Left ventricle myocardium inferior (tissue), 1 donor: ENCODE data around the gene RPS3. TPM values are rescaled to one million over a fixed set of nuclear protein-coding genes. Genes with fewer than 3 reads are reported as not detected.
"Not testable (repeated sequence)": the region's sequence is repeated elsewhere in the genome, so short reads cannot be mapped to it uniquely, and the experiment has no call there.

Experiments
- DNase-seq: peaks from one replicate; pipeline ENCODE4 v3.0.0-alpha.2; 2020
- H3K27ac ChIP-seq: fragments of 200-600 bp; replicated peaks from 2 replicates; pipeline ENCODE4 v1.8.0; 2021
- H3K27me3 ChIP-seq: fragments of 200-600 bp; 2 replicates; pipeline ENCODE4 v1.8.0; 2021; ENCODE audit warnings: low read depth
- H3K36me3 ChIP-seq: fragments of 200-600 bp; 2 replicates; pipeline ENCODE4 v1.8.0; 2021
- H3K4me1 ChIP-seq: fragments of 200-600 bp; 2 replicates; pipeline ENCODE4 v1.8.0; 2021
- H3K4me3 ChIP-seq: fragments of 200-600 bp; 2 replicates; pipeline ENCODE4 v1.8.0; 2021; ENCODE audit warnings: mild to moderate bottlenecking, moderate library complexity
- H3K9me3 ChIP-seq: fragments of 200-600 bp; replicated peaks from 2 replicates; pipeline ENCODE4 v1.8.0; 2021
- CTCF ChIP-seq: fragments of 200-600 bp; IDR thresholded peaks from 2 replicates; pipeline ENCODE4 v1.8.0; 2021; ENCODE audit warnings: antibody characterized with exemption, mild to moderate bottlenecking, borderline replicate concordance
- intact Hi-C: fragments of 100-400 bp; cut with micrococcal nuclease; formaldehyde crosslinking; loops from one replicate; pipeline ENCODE4 v1.11.0; 2022
- total RNA-seq: library from RNA; stranded (reverse); fragmentation: NEBNext Ultra II Directional; extraction: Animal tissue kit (Norgen Biotek cat#: 25700); gene quantifications from one replicate; pipeline ENCODE4 v1.2.1, GENCODE V29; 2021
- donor health status: DM: no; HTN: yes; CAD: no; lungs with severe emphysema.

Gene RPS3
- total RNA-seq, 1 donor from 2014 or later = 864 TPM

- Histone ChIP-seq H3K4me1 (peaks cover 46% of the 10 kb centered on the region), H3K4me3 (no peak overlapping the region), H3K27me3 (no peaks in the 10 kb centered on the region), H3K27ac (no peak overlapping the region), H3K36me3 (peaks cover 74% of the 10 kb centered on the region), H3K9me3 (no peaks in the 10 kb centered on the region)
- intact Hi-C loops = no loop called here
- DNase-seq = no peak
- no peak for TF ChIP-seq CTCF
These were observed 4.8 kb downstream of the RPS3 start for GRCh38 chr11:75403983-75404658.

GRCh38 chr11:75406338-75406777 is 7.0 kb downstream of the RPS3 start:
- Histone ChIP-seq H3K27ac (no peak overlapping the region), H3K4me1 (peaks cover 26% of the 10 kb centered on the region), H3K27me3 (no peaks in the 10 kb centered on the region), H3K4me3 (no peak overlapping the region), H3K9me3 (no peaks in the 10 kb centered on the region), H3K36me3 (peaks cover 66% of the 10 kb centered on the region)
- DNase-seq = no peak
- intact Hi-C loops = no loop called here
- TF ChIP-seq CTCF = no peak

- no peak for TF ChIP-seq CTCF
- intact Hi-C loops = no loop called here
- H3K36me3 ChIP-seq = peaks cover 54% of the 10 kb centered on the region
- no peak overlapping the region for H3K27ac ChIP-seq
- H3K27me3 ChIP-seq = no peaks in the 10 kb centered on the region
- H3K9me3 ChIP-seq = no peaks in the 10 kb centered on the region
- no peak for DNase-seq
- no peak overlapping the region for H3K4me3 ChIP-seq
- peaks cover 9% of the 10 kb centered on the region for H3K4me1 ChIP-seq
These were observed 9.6 kb downstream of the RPS3 start for GRCh38 chr11:75408957-75409219.

DNA sequence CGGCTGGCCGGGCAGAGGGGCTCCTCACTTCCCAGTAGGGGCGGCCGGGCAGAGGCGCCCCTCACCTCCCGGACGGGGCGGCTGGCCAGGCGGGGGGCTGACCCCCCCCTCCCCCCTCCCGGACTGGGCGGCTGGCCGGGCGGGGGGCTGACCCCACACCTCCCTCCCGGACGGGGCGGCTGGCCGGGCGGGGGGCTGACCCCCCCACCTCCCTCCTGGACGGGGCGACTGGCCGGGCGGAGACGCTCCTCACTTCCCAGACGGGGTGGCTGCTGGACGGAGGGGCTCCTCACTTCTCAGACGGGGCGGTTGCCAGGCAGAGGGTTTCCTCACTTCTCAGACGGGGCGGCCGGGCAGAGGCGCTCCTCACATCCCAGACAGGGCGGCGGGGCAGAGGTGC is 10.7 kb downstream of the RPS3 start:
- peaks cover 54% of the 10 kb centered on the region for H3K36me3 ChIP-seq
- H3K9me3 ChIP-seq, H3K27me3 ChIP-seq, H3K4me1 ChIP-seq, intact Hi-C loops, H3K4me3 ChIP-seq, H3K27ac ChIP-seq, DNase-seq: not testable (repeated sequence)

DNA sequence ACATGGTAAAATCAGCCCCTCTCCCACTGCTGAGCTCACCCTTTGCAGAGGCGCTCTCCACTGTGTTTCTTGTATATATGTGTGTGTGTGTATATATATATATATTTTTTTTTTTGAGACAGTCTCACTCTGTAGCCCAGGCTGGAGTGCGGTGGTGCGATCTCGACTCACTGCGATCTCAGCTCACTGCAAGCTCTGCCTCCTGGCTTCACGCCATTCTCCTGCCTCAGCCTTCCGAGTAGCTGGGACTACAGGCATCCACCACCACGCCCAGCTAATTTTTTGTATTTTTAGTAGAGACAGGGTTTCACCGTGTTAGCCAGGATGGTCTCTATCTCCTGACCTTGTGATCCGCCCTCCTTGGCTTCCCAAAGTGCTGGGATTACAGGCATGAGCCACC is 13.8 kb downstream of the RPS3 start:
- H3K27me3 ChIP-seq, H3K4me3 ChIP-seq, H3K9me3 ChIP-seq, H3K27ac ChIP-seq, DNase-seq, intact Hi-C loops: not testable (repeated sequence)
- peaks cover 11% of the 10 kb centered on the region for H3K4me1 ChIP-seq
- H3K36me3 ChIP-seq = peaks cover 35% of the 10 kb centered on the region

- no peak for TF ChIP-seq CTCF
- Histone ChIP-seq H3K9me3 (no peaks in the 10 kb centered on the region), H3K4me3 (no peak overlapping the region), H3K4me1 (peaks cover 10% of the 10 kb centered on the region), H3K27ac (no peak overlapping the region), H3K36me3 (peaks cover 29% of the 10 kb centered on the region), H3K27me3 (no peaks in the 10 kb centered on the region)
- DNase-seq = no peak
- intact Hi-C loops = no loop called here
These were observed 14.5 kb downstream of the RPS3 start for GRCh38 chr11:75413864-75414263.
